Activated CD4-positive, CD25-positive, alpha-beta regulatory T cell (primary cell): Measurements from ENCODE around the gene RAB34.

Source experiments
- DNase-seq, 4 experiments: peaks; one replicate each; lab custom pipeline; 2025; lab: John Stamatoyannopoulos, UW

RAB34 gene

GRCh38 chr17:28712032-28712704 lies 5.5 kb downstream of the RAB34 start:
- peak in 3 of 4 experiments; percentile 35 to 47 (median 37) for DNase-seq

- peak in 2 of 4 experiments; percentile 28 to 47 for DNase-seq
These were observed 6.0 kb downstream of the RAB34 start, which contains the start of gene PROCA1 for GRCh38 chr17:28711723-28712031. TSS of gene PROCA1 (minus strand) at chr17:28711888. CDS start at chr17:28711660, 228 bp downstream.

GRCh38 chr17:28710861-28711722 lies 6.6 kb downstream of the RAB34 start:
- peak; percentile 72 to 83 (median 77) for DNase-seq

- DNase-seq = no peak
These were observed 10.3 kb downstream of the RAB34 start for GRCh38 chr17:28707339-28707720.

- DNase-seq = no peak
These were observed 11.0 kb downstream of the RAB34 start for GRCh38 chr17:28706471-28707338.

- no peak for DNase-seq
These were observed 11.8 kb downstream of the RAB34 start for GRCh38 chr17:28705728-28706334.

- no peak for DNase-seq
These were observed 12.5 kb downstream of the RAB34 start for GRCh38 chr17:28705074-28705659.

GRCh38 chr17:28704219-28704858 lies 13.3 kb downstream of the RAB34 start:
- DNase-seq = no peak

- no peak for DNase-seq
These were observed 14.0 kb downstream of the RAB34 start for GRCh38 chr17:28703552-28704218.

- no peak for DNase-seq
These were observed 14.9 kb downstream of the RAB34 start for GRCh38 chr17:28702752-28703150.

GRCh38 chr17:28702026-28702751 lies 15.5 kb downstream of the RAB34 start:
- no peak for DNase-seq

GRCh38 chr17:28700830-28701492 lies 16.7 kb downstream of the RAB34 start:
- DNase-seq = no peak

GRCh38 chr17:28700278-28700677 lies 17.4 kb downstream of the RAB34 start:
- DNase-seq = no peak

- DNase-seq = no peak
These were observed 19.3 kb downstream of the RAB34 start for GRCh38 chr17:28698253-28698941.

GRCh38 chr17:28693869-28694268 lies 23.8 kb downstream of the RAB34 start:
- DNase-seq = no peak

- DNase-seq = no peak
These were observed 28.7 kb downstream of the RAB34 start for GRCh38 chr17:28689011-28689410.

- no peak for DNase-seq
These were observed 29.2 kb downstream of the RAB34 start for GRCh38 chr17:28688481-28688880.

- DNase-seq = no peak
These were observed 31.4 kb downstream of the RAB34 start for GRCh38 chr17:28686296-28686695.

GRCh38 chr17:28685366-28685765 lies 32.3 kb downstream of the RAB34 start:
- no peak for DNase-seq
